Neural cell (in vitro differentiated cells): Measurements from ENCODE around the gene NCKAP5.

Source experiments
- EP300 ChIP-seq: fragments of 450-650 bp; conservative IDR thresholded peaks from 2 replicates; pipeline ENCODE4 v1.6.1; 2014; ENCODE audit warnings: antibody characterized with exemption, mild to moderate bottlenecking, moderate library complexity; ENCODE audit not compliant: poor library complexity, severe bottlenecking
- EZH2 ChIP-seq: fragments of 200-600, 300-800 bp; shearing (Covaris generic), sonication (generic); IDR thresholded peaks from 2 replicates; pipeline ENCODE4 v1.6.1; 2014; ENCODE audit warnings: antibody characterized with exemption, low read length, borderline replicate concordance, mild to moderate bottlenecking; ENCODE audit not compliant: insufficient read depth, poor library complexity, severe bottlenecking
- POLR2AphosphoS5 ChIP-seq: IDR thresholded peaks from 2 replicates; pipeline ENCODE4 v1.6.1; 2012
- RAD21 ChIP-seq: fragments of 450-650 bp; conservative IDR thresholded peaks from 2 replicates; pipeline ENCODE4 v1.6.1; 2014; ENCODE audit warnings: antibody characterized with exemption, mild to moderate bottlenecking, moderate library complexity
- SMC3 ChIP-seq: fragments of 450-650 bp; conservative IDR thresholded peaks from 2 replicates; pipeline ENCODE4 v1.6.1; 2014; ENCODE audit warnings: antibody characterized with exemption, mild to moderate bottlenecking, moderate library complexity; ENCODE audit not compliant: poor library complexity
- TAF1 ChIP-seq: IDR thresholded peaks from 2 replicates; pipeline ENCODE4 v1.6.1; 2012; ENCODE audit warnings: low read depth
- TF ChIP-seq, protein P1 (sequence below): fragments of 450-650 bp; IDR thresholded peaks from 2 replicates; pipeline ENCODE4 v1.5.1; 2014; ENCODE audit warnings: antibody characterized with exemption, mild to moderate bottlenecking, moderate library complexity; ENCODE audit not compliant: poor library complexity, severe bottlenecking
- TF ChIP-seq, protein P2 (sequence below): IDR thresholded peaks from 2 replicates; pipeline ENCODE4 v1.6.1; 2012; ENCODE audit warnings: borderline replicate concordance

DNA sequence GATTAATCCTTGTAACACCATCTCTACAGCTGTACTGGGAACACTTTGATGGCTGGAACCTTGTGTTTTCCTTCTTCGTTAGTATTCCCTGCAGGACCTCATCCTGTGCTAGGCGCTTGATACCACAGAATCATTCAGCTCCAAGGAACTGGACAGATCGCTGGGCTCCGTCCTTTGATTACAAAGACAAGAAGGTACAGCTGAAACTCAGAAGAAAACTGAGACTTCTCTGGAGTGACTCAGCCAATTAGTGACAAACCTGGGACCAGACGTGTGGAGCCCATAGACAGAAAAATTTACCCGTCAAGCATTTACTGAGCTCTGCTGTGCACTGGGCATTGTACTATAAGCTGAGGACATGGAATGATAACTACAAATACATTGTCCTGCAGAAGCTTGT, 67.3 kb downstream of the NCKAP5 start:
- TF ChIP-seq SMC3 = no peak
- TF ChIP-seq, protein P1, sequence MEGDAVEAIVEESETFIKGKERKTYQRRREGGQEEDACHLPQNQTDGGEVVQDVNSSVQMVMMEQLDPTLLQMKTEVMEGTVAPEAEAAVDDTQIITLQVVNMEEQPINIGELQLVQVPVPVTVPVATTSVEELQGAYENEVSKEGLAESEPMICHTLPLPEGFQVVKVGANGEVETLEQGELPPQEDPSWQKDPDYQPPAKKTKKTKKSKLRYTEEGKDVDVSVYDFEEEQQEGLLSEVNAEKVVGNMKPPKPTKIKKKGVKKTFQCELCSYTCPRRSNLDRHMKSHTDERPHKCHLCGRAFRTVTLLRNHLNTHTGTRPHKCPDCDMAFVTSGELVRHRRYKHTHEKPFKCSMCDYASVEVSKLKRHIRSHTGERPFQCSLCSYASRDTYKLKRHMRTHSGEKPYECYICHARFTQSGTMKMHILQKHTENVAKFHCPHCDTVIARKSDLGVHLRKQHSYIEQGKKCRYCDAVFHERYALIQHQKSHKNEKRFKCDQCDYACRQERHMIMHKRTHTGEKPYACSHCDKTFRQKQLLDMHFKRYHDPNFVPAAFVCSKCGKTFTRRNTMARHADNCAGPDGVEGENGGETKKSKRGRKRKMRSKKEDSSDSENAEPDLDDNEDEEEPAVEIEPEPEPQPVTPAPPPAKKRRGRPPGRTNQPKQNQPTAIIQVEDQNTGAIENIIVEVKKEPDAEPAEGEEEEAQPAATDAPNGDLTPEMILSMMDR = no peak
- no peak for TF ChIP-seq RAD21
- TF ChIP-seq EP300 = no peak
- TF ChIP-seq EZH2 = no peak
- TF ChIP-seq, protein P2, sequence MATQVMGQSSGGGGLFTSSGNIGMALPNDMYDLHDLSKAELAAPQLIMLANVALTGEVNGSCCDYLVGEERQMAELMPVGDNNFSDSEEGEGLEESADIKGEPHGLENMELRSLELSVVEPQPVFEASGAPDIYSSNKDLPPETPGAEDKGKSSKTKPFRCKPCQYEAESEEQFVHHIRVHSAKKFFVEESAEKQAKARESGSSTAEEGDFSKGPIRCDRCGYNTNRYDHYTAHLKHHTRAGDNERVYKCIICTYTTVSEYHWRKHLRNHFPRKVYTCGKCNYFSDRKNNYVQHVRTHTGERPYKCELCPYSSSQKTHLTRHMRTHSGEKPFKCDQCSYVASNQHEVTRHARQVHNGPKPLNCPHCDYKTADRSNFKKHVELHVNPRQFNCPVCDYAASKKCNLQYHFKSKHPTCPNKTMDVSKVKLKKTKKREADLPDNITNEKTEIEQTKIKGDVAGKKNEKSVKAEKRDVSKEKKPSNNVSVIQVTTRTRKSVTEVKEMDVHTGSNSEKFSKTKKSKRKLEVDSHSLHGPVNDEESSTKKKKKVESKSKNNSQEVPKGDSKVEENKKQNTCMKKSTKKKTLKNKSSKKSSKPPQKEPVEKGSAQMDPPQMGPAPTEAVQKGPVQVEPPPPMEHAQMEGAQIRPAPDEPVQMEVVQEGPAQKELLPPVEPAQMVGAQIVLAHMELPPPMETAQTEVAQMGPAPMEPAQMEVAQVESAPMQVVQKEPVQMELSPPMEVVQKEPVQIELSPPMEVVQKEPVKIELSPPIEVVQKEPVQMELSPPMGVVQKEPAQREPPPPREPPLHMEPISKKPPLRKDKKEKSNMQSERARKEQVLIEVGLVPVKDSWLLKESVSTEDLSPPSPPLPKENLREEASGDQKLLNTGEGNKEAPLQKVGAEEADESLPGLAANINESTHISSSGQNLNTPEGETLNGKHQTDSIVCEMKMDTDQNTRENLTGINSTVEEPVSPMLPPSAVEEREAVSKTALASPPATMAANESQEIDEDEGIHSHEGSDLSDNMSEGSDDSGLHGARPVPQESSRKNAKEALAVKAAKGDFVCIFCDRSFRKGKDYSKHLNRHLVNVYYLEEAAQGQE = no peak
- no peak for TF ChIP-seq TAF1
- no peak for TF ChIP-seq POLR2AphosphoS5
